LNCAP (cell line): Measurements from ENCODE around the gene ENDOD1.

ENCODE experiments used
- TF ChIP-seq, protein P1 (sequence below): fragments of 450-650 bp; IDR thresholded peaks from 2 replicates; pipeline ENCODE4 v1.5.1; 2017; ENCODE audit warnings: mild to moderate bottlenecking

The ENDOD1 gene

DNA sequence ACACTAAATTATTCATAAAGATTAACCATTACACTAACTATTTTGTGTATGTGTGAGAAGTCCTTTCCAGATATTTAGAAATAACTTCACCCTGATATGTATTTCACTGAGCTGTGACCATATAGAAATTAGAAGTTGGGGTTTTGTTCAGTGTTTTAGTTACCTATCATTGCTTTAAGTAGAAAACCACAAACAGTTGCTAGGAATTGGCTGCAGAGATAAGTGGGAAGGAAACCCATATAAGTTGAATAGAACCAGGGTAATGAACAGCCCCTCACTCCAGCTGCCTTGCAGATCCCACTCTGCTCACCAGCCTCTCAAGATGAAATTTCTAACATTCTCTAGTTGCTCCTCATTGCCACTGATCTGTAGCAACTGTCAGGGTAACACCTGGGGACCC lies 12.7 kb upstream of the ENDOD1 start:
- TF ChIP-seq, protein P1, sequence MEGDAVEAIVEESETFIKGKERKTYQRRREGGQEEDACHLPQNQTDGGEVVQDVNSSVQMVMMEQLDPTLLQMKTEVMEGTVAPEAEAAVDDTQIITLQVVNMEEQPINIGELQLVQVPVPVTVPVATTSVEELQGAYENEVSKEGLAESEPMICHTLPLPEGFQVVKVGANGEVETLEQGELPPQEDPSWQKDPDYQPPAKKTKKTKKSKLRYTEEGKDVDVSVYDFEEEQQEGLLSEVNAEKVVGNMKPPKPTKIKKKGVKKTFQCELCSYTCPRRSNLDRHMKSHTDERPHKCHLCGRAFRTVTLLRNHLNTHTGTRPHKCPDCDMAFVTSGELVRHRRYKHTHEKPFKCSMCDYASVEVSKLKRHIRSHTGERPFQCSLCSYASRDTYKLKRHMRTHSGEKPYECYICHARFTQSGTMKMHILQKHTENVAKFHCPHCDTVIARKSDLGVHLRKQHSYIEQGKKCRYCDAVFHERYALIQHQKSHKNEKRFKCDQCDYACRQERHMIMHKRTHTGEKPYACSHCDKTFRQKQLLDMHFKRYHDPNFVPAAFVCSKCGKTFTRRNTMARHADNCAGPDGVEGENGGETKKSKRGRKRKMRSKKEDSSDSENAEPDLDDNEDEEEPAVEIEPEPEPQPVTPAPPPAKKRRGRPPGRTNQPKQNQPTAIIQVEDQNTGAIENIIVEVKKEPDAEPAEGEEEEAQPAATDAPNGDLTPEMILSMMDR = no peak

DNA sequence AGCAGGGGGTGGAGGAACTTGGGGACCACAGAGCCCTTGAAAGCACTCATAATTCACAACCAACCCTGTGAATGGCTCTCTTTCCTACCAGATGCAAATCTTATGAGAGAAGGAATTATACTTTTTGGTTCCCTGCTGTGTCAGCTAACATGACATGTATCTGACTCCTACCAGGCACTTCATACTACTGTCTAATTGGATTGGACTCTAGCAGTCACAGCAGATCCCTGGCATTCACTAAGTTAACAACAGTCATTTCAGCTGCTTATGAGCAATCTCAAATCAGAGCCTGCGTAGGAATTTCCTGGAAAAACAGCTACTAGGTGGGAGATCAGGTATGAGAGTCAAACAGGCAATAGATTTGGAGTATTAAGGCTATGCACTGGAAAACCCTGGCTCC lies 11.1 kb upstream of the ENDOD1 start:
- TF ChIP-seq, protein P1 = no peak

DNA sequence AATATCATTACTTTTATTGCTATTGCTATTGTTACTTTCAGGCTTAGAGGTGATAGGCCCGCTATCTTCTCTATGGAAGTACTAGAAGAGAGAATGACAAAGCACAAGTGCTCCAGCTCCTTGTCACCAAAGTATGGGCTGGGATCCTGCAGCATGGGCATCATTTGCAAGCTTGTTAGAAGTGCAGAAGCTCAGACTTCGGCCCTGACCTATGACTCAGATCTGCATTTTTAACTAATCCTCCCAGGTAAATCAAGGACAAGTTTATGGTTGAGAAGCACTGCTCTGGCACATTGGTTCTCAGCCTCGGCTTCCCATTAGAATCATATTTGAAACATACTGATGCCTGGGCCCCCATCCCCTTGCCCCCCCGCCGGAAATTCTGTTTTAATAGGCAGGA lies 8.6 kb upstream of the ENDOD1 start:
- TF ChIP-seq, protein P1 = no peak

DNA sequence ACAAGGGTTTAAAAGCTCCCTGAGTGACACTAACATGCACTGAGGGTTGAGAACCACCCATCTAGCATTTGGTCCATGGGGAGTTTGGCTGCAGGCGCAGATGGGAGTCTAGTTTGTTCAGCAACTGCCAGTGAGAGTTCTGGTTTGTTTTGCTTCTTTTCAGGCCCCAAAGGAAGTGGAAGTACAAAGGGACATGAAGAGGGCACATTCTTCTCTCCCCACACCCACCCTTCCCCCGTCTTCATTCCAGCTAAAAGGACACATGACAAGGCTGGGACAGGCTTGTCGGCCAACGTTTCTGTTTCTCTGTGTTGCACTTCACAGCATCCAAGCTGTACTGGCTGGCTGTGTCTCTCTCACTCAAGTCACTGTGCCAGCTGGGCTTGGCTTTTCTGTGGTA lies 8.2 kb upstream of the ENDOD1 start:
- TF ChIP-seq, protein P1 = no peak

DNA sequence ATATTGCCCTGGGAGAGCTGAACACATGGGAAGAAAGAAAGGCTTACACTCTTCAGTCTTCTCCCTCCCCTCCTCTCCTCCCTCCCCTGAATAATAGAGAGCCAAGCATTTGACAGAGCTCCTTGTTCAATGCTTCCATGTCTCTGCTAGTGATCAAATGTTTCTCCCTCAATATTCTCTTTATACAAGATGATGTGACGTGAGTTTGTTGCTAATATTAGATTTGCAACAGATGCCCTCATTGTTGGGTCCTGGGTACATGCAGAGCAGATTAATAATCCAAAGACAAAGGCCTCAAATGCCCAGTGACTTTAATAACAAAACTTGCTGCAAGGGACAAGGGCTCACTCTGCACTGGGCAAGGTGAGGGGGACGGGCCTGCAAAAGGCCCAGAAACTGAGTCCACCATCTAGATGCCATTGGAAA lies 7.1 kb upstream of the ENDOD1 start:
- TF ChIP-seq, protein P1 = no peak

DNA sequence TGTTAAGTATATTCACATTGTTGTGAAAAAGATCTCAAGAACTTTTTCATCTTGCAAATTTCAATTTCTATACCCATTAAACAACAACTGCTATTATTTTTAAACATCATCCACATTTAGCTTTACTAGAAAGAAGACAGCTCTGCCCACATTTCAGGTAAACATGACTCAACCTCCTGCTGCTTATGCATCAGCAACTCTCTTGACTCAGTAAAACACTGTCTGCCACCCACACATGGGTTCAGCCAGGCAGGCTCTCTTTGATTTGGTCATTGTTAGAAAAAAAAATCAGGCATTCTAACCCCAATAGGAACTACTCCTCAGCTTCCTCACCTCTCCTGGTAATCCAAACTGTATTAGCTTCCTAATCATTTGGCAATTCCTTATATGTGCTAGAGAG lies 5.1 kb upstream of the ENDOD1 start:
- TF ChIP-seq, protein P1 = no peak

DNA sequence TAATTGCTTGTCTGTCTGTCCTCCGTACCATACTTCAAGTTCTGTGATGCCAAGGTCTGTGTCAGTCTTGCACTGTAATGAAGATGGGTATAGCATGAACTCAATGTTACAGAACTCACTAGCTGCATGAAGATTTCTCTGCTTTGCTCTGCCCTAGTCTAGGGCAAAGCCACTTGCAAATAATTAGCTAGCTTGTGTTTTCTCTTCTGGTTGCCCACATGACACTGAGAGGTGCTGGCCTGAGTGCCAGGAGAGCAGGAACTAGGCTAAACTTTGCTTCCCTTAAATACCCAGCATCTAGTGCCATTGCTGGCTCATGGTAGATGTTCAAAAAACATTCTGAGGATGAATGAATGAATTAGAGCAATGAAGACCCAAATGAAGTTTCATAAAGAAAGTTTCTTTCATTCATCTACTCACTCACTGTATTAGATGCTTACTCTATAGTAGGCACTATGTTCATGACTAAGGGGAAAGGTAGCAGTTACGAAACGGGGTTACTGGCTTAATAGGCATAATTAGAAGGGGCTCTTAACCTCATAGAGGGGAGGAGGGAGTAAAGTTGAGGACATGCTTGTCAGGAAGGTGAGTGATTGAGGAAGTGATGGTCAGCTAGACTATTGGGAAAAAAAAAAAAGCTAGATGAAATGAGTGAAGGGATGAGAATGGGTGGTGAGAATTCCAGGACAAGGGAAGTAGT lies 4.4 kb upstream of the ENDOD1 start:
- TF ChIP-seq, protein P1 = no peak

DNA sequence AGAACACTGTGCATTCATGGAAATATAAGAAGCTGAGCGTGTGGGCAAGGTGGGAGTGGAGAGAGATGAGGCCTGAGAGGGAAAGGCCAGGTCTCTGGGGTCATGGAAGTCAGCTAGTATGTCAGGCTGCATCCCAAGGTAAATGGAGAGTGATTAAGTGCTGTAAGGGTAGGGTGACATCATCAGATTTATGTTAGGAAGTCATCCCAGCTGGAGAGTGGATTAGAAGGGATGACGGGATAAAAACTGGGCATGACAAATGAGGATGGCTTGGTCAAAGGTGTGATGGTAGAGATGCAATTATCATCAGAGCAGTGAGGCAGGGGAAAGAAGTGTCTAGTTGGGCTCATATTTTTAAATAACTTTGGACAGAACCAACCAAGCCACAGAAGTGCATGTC lies 3.5 kb upstream of the ENDOD1 start:
- TF ChIP-seq, protein P1 = no peak
